Hematopoietic multipotent progenitor cell (in vitro differentiated cells): Measurements from ENCODE around the gene DCLK1. TPM values are rescaled to one million over a fixed set of nuclear protein-coding genes. Genes with fewer than 3 reads are reported as not detected.
"Not testable (repeated sequence)": the region's sequence is repeated elsewhere in the genome, so short reads cannot be mapped to it uniquely, and the experiment has no call there.

ENCODE experiments used
- DNase-seq, 3 donors: peaks; one replicate each; pipeline ENCODE4 v3.0.0-alpha.2; 2011 to 2015; ENCODE audit warnings: low read depth in 2 of 3, low spot score in 2 of 3
- total RNA-seq: library from RNA; depleted of rRNA; stranded (reverse); fragments of >200 nt; gene quantifications from one replicate; pipeline ENCODE4 v1.2.3, GENCODE V29; 2012

DCLK1 gene
- total RNA-seq, 1 donor: under 0.01 TPM

DNA sequence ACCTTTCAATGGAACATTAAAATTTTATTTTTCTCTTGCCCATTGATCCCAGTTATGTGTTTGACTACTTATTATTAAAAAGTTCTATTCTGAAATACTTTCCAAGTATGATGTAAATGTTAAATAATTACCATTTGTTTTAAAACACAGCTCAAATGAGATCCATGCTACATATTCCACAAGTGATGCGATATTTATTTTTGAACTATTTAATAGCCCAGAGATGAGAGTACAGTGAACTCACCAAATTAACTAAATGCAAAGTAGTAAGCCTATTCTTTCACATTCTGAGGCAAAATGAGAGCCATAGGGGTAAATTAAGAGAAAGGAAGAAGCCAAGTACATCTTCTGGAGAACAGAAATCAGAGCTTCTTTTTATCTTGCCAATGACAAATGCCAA, 1.2 kb upstream of the DCLK1 start:
- no peak for DNase-seq

DNA sequence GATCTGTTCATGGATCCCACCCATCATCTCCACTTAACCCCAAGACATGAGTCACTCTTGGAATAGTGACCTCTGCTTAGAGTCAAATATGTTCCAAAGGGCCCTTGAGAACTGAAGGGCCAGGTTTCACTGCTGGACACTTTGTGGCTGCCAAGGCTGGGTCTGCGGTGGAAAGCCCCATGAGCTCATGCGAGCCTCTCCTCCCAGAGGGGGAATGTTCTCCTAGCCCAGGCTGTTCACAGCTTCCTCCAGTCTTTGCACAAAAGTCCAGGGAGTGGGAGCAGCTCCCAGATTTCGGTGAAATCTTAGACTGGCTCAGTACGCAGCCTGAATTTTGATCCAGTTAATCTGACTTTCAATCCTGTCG, 732 bp upstream of the DCLK1 start:
- no peak for DNase-seq

DNA sequence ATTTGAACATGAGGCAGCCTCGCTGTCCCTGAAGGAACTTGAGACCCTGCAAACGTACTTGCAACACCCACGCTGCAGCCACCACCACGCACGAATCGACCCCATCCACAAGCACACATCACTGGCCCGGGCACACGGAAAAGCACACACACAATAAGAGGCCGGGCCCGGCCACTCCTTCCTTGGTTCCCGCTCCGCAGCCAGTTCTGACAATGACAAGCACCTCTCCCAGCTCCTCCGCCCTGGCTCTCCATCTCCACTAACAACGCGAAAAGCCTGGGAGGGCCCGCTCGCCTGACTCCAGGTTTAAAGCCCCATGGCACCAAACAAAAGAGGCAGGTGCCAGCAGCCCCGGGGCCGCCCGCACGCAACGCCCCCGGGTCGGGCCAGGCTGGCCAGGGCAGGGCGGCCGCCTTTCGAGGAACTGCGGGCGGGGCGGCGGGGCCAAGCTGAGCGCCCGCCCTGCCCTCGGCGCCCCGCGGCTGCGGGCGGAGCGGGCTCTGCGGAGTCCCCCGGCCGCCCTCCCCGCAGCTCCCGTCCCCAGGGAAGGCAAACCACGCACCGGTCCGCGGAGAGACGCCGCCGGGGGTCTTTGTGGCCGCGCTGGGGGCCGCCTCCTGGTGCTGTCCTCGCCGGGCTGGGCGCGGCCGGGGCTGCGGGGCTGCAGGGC, 495 bp downstream of the DCLK1 start:
- DNase-seq: peak in 1 of 3 donors; percentile 4

DNA sequence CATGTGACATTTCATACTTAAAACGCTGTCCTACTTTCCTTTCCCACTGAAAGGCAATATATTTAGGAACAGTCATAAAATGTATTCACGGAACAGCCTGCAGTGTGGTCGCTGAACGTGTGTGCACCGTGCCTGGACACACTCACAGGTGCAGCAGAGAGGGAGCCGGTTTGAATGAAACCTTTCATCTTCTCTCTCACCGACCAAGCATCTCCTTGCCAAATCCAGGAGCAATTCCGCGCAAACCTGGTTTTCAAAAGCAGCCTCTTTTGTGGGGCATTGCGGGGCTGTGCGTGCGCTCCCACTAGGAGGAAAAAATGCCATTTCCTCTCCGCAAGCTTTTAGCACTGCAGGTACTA, 1.0 kb downstream of the DCLK1 start:
- DNase-seq: no peak

DNA sequence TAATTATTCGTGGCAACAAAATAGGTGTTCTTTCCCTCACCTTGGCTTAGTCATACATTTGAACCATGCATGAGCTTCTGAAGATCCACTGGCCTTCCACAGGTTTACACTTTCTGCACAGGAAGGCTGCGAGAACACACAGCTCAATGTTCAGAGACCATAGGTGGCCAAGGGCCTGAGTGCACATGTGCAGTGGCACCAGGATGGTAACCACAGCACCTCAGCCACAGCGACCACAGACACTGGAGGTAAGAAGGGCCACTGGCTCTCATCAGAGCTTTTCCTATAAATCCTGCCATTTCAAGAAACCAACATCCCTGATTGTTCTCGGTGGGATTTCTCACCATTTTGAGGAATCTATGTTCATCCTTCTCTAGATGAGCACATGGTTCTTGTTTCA, 1.6 kb downstream of the DCLK1 start:
- no peak for DNase-seq

DNA sequence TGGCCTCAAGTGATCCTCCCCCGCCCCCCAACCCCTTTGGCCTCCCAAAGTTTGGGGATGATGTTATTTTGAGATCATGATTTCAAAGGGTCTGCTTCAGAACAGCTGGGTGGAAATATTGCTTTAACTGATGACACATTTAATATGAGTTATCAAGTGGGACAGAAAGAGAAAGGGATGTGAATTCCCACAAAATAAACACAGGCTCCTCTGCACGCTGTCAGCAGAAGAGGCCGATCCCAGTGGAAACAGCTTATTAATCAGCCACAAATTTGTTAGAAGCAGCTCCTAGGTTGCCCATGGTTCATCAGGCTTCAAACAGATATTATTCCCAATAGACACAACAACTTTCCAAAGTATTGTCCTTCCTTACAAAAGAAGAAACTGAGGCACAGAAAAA, 4.7 kb downstream of the DCLK1 start:
- no peak for DNase-seq

DNA sequence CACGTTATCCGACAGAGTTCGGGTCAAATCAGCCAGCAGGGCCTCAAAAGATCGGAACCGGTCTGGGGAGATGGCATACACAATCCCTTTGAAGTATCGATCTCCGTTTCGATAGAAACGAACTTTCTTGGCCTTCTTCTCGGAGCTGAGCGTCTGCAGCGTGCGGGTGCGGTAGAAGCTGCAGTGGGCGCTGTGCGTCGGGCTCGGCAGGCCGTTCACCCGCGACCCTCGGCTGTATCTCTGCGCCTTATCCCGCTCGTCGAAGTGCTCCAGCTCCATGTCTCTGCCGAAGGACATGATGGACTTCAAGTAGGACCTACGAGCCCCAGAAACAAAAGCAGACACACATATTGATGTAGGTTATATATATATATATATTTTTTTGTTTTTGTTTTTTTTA, 5.3 kb downstream of the DCLK1 start:
- no peak for DNase-seq

DNA sequence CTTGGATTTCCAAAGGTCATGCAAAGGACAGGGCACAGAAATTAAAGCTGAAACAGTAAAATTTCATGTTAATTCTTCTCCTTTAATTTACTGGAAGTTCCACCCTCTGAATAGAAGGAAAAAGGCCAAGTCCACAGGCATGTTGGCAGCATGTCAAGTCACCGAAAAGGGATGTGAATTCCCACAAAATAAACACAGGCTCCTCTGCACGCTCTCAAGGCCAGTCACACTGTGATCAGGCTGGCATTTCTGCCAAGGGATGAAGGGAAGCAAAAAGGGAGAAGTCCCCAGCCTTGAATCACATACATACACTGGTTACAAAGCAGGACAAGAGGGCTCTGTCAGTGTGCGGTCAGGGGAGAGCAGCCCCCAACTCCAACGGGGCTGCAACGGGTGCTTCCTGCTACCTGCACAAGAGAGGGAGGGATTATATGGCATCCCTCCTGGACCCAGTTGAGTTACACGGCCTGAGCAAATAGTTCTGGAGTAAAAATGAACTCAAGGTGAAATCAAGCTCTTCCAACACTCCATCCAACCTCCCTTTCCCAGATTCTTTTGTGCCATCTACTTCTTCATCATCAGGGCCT, 6.9 kb downstream of the DCLK1 start:
- no peak for DNase-seq

DNA sequence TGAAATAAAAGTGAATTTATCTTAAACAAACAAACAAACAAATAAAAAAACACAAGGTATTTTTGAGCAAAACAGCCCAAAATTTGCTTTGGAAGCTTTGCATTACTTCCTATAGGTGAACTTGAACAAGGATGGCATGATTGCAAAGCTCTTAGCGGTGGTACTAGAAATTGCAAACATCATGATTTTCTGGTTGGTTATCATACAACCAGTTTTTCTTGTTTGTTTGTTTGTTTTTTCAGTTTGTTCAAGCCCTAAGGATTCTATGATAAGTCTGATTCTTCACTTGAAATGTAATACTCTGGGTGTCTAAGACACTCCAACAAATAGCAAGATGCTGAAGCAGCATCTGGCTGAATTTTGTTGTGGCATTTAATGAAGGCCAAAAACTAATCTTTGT, 15.9 kb downstream of the DCLK1 start:
- no peak for DNase-seq

DNA sequence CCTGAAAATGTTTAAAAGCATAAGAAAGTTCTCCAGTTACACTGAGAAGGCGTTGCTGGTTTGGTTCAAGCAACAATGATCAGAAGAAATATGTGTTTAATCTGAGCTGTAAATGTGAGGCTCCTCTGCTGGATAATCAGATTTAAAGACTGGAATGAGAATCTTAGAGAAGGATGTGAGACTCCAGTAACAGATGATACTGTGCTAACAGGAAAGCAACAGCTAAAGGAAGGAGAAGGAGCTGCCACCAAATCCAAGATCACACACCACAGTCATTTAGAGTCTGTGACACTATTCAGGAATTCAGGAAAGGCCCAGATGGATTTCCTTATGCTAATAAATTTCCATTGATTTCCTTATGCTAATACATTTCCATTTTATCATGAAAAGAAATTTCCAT, 16.9 kb downstream of the DCLK1 start:
- DNase-seq: no peak

DNA sequence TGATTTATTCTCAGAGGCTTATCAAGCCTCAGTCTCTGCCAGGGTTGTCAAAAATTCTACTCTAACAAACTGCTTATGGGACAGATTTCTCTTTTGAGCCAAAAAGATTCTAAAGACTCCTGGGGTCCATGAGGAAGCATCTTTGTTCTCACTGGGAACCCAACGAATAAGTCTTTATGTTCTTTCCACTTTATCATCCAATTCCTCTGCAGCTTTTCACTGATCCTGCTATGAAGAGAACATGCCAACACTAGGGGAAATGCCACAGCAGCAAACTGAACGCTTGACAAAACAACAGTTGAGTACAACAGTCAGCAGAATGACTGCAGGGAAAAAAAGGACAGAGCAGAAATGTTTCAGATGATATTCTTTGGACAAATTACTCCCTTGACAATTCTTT, 22.2 kb downstream of the DCLK1 start:
- no peak for DNase-seq

DNA sequence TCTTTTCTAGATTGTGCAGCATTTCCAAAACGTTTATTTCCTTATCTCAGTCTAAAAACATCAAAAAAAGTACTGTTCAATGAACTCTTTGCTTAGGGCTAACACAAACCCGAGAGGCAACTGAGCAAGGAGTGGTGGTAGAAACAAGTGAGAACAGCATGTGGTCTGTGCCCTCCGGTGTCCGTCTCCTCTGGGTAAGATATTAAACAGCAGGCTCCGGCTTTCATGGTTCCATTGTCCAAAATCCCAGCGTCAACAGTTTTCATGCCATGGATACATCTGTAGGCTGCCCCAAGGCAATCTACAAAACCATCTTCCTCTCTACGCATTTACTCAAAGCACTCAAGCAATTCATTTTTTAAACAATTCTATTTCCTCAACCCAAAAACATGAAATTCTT, 22.8 kb downstream of the DCLK1 start:
- no peak for DNase-seq

DNA sequence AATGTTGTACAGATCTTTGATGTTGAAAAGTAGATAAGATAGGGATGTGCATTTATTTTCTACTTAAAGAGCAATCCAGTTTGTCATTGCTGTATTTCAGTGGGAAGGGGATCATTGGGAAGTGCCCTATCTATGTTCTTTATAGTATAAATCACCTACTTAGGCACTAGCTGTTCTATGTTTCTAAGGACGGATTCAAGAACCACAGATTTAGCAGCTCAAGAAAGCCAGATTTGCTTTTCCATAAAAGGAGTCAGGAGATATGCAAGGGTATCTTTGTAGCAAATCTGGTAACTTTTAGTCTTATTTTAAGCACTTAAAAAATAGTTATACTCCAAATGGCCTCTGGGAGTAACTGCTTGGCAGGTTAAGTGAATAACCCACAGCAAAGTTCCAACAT, 23.7 kb downstream of the DCLK1 start:
- DNase-seq: no peak

DNA sequence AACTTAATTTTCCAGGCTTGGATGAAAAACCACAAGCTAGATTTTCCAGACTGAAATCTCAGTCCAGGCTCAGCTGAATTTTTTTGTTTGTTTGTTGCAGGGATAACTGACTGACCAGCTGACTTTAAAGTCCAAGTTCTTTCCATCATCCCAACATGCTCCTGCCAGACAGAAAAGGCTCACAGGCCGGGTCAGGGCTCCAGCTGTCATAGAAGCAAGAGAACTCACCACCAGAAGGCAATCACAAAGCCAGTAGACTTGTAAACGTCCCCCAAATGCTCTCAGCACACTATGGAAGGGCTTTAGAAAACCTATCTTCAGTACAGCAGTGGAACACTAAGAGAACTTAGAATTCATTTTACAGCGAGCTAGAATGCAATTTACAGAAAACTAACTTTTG, 25.5 kb downstream of the DCLK1 start:
- no peak for DNase-seq

DNA sequence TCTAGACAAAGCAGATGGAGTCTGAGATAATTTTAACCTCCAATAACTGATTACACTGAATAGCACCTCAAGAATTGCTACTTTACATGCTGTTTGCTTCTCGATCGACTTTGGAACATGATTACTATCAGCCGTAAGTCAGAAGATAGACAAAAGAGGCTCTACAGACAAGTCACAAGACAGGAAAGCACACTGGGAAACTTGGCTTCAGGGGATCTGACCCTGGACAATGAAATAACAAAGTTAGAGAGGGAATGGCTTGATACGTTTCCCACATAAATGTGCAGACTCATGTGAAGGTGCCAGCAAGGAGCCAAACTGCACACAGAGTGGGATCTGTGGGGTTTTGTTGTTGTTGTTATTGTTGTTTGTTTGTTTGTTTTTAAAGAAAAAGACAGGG, 28.5 kb downstream of the DCLK1 start:
- DNase-seq: no peak

DNA sequence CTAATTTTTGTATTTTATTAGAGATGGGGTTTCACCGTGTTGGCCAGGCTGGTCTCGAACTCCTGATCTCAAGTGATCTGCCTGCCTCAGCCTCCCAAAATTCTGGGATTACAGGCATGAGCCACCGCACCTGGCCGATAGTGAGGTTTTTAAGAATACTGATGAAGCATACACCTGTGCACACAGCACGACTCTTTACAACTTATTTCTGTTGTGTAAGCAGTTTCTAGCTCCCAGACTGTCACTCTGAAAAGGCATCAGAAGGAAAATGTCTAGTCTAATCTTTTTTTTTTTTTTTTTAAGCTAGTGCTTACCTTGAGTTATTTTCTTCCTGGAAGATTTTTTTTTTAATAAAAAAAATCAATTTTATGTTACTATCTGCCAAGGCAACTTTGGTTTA, 29.3 kb downstream of the DCLK1 start:
- DNase-seq: not testable (repeated sequence)

DNA sequence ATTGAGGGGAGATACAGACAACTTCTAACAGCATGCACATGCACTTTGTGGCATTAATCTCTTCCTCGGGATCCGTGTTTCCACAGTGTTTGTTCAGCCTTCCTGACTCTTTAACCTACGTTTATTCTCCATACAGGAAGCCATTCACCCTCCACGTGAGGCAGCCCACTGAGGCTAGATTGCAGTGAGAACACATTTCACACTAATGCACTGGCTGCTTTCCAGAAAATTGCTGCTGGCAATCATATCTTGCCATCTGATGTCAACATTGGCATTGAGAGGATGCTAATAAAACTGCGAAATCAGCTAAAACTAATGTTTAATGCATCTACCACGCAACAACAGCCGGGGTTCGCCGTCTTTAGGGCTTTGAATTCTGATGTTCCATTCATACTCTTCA, 30.0 kb downstream of the DCLK1 start:
- no peak for DNase-seq

DNA sequence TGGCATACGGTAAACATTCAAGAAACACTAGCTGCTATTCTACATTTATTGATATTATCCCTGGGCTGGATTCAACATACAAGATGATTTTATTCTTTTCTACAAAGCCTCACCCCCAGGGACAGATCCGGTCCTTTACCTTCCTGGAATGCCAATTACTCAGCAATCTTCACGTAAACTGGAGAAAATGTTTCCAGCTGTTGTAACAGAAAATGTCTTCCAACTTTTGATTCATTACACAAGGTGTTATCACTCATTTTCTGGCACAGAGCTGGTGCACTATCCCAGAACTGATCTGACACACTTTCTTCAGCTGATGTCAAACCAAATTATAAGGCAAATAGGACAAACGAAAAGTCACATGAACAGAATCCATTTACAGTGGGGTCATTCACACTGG, 33.1 kb downstream of the DCLK1 start:
- no peak for DNase-seq

DNA sequence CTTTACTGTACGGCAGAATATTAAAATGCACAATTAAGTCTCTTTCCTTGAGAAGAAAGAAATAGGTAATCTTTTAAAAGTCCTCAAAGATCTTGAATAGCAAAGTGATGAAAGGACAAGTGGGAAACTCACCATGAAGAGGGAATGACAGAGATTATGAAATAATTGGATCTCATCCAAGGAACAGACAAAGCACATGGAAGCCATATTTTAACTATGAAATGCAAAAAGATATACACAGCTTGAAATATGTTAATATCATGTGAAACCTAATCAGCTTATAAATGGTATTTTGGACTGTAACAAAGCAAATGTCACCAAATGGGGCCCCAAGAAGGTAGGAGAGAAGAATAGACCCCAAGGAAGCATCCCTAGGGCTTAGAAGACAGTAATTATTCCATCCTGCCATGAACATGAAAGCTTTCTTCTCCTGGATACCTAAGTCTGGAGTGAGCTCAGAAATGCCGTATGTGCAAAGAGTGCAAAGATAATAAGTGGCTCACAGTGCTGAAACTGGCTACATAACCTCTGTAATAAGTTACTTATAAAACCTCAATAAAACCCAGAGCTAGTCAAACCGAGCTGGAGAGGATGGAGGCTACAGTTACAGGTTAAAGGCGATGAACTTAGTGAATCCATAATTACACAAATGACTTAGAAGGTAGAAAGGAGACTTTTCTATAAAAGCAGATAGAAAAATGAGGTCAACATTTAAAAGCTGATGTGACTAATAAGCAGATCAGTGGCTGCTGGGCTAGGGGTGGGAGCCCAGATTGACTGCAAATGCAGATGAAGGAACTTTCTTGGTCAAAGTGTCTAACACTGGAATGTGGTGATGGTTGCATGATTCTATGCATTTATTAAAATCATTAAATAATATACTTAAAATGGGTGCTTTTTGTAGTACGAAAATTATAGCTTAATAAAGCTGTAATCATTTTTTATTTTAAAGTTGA, 34.4 kb downstream of the DCLK1 start:
- DNase-seq: no peak

DNA sequence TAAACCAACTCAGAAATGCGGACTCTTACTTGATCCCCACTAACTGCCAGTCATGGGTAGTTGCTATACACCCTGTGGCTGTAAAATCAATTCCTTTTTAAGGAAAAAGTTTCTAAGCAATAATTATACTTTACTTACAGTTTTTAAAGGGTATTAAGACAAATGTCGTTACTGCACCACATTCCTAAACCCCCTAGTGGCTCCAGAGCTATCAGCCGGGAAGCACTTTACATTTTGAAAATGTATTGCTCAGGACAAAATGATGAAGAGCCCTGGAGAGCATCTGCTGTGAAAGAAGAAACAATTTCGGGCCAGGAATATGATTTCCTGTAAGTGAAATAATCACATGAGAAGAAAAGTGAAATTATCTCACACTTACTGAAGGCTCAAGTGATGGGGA, 36.7 kb downstream of the DCLK1 start:
- no peak for DNase-seq

DNA sequence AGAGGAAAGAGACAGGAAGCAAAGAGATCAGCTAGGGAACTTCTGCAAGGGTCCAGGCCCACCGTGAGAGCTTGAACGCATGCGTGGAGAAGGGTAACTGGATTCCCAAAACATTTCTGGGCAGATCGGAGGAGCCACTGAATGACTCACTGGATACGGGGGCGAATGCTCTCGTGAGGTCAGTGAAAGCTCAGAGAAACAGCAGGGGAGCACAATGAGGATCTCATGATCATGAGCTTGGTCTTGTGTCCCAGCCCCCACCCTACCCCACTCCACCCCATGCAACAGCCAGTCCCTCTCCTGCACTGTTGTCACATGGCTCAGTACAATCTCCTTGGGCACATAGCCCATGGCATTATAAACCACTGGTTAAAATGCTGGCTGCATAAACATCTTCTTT, 40.6 kb downstream of the DCLK1 start:
- no peak for DNase-seq

DNA sequence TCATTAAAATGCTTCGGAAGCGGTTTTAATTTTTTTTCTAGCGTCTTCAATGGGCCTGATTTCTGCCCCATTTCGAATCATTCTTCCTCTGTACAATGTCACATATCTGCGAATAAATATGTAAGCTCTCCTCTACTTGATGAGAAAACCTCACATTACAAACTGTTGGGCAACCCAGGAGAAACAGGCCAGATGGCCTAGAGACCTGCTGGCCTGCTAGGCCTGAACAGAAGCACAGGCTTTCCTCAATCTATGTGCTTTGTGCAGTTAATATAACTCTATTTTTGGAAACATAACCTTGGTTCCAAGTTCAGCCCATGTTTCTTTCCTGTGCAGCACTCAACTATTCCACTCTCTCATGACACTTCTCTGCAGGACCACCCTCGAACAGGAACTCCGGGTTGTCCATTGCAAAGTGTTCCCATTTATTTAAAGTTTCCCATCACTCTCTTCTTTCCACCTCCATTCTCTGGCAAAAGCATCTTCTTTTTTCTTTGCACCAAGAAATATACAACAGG, 42.0 kb downstream of the DCLK1 start:
- no peak for DNase-seq
